Measurements from ENCODE around the gene LRRC8E.

GRCh38 chr19:7925171-7925851, 37.0 kb downstream of the LRRC8E start:
- TF ChIP-seq, protein P1, sequence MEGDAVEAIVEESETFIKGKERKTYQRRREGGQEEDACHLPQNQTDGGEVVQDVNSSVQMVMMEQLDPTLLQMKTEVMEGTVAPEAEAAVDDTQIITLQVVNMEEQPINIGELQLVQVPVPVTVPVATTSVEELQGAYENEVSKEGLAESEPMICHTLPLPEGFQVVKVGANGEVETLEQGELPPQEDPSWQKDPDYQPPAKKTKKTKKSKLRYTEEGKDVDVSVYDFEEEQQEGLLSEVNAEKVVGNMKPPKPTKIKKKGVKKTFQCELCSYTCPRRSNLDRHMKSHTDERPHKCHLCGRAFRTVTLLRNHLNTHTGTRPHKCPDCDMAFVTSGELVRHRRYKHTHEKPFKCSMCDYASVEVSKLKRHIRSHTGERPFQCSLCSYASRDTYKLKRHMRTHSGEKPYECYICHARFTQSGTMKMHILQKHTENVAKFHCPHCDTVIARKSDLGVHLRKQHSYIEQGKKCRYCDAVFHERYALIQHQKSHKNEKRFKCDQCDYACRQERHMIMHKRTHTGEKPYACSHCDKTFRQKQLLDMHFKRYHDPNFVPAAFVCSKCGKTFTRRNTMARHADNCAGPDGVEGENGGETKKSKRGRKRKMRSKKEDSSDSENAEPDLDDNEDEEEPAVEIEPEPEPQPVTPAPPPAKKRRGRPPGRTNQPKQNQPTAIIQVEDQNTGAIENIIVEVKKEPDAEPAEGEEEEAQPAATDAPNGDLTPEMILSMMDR (IDR thresholded peaks at IDR 0.05) = peak; percentile 75 to 82 (median 79)
- TF ChIP-seq POLR2A (IDR thresholded peaks at IDR 0.05) = no peak
